Nephron progenitor cell (in vitro differentiated cells): Measurements from ENCODE around the gene CBX1.
A peak's percentile ranks its signal among the peaks of the same experiment; 100 is the strongest.

Experiments
- DNase-seq: peaks from one replicate; pipeline ENCODE4 v3.0.0; 2021
- H3K27ac Mint-ChIP-seq: 2 replicates; pipeline ENCODE4 v1.8.0; 2021; ENCODE audit warnings: mild to moderate bottlenecking, moderate library complexity, mixed read lengths
- H3K27me3 Mint-ChIP-seq: 2 replicates; pipeline ENCODE4 v1.8.0; 2021; ENCODE audit warnings: mild to moderate bottlenecking, low read depth, mixed read lengths; ENCODE audit not compliant: poor library complexity
- H3K36me3 Mint-ChIP-seq: 2 replicates; pipeline ENCODE4 v1.8.0; 2021; ENCODE audit warnings: low read depth, mixed read lengths
- H3K4me1 Mint-ChIP-seq: 2 replicates; pipeline ENCODE4 v1.8.0; 2021; ENCODE audit warnings: mixed read lengths
- H3K4me3 Mint-ChIP-seq: 2 replicates; pipeline ENCODE4 v1.8.0; 2021; ENCODE audit warnings: mild to moderate bottlenecking, moderate library complexity, mixed read lengths
- H3K9me3 Mint-ChIP-seq: 2 replicates; pipeline ENCODE4 v1.8.0; 2021; ENCODE audit warnings: mild to moderate bottlenecking, moderate library complexity, mixed read lengths
- CTCF ChIP-seq: fragments of 200-600 bp; sonication (generic); IDR thresholded peaks from 2 replicates; pipeline ENCODE4 v1.5.0; 2021; ENCODE audit warnings: antibody characterized with exemption

The CBX1 gene

GRCh38 chr17:48067245-48067644 lies 34.0 kb downstream of the CBX1 start:
- Mint-ChIP-seq H3K4me3 (no peak overlapping the region), H3K27ac (peak overlapping the region; percentile 46), H3K36me3 (peaks cover 64% of the 10 kb centered on the region), H3K27me3 (no peaks in the 10 kb centered on the region), H3K4me1 (peaks cover 14% of the 10 kb centered on the region), H3K9me3 (no peaks in the 10 kb centered on the region)
- no peak for DNase-seq
- TF ChIP-seq CTCF, result no peak

- Mint-ChIP-seq H3K27ac (peak overlapping the region; percentile 46), H3K4me1 (peaks cover 14% of the 10 kb centered on the region), H3K27me3 (no peaks in the 10 kb centered on the region), H3K4me3 (no peak overlapping the region), H3K36me3 (peaks cover 62% of the 10 kb centered on the region), H3K9me3 (no peaks in the 10 kb centered on the region)
- TF ChIP-seq CTCF, result no peak
- DNase-seq, result no peak
Measured at GRCh38 chr17:48066656-48067055, 34.6 kb downstream of the CBX1 start.

GRCh38 chr17:48066192-48066591 lies 35.1 kb downstream of the CBX1 start:
- Mint-ChIP-seq H3K36me3 (peaks cover 61% of the 10 kb centered on the region), H3K27me3 (no peaks in the 10 kb centered on the region), H3K9me3 (no peaks in the 10 kb centered on the region), H3K27ac (peak overlapping the region; percentile 85), H3K4me3 (no peak overlapping the region), H3K4me1 (peaks cover 14% of the 10 kb centered on the region)
- no peak for TF ChIP-seq CTCF
- DNase-seq, result no peak

- H3K4me3 Mint-ChIP-seq, result no peak overlapping the region
- no peaks in the 10 kb centered on the region for H3K27me3 Mint-ChIP-seq
- peaks cover 17% of the 10 kb centered on the region for H3K4me1 Mint-ChIP-seq
- H3K36me3 Mint-ChIP-seq, result peaks cover 64% of the 10 kb centered on the region
- DNase-seq, result no peak
- TF ChIP-seq CTCF, result no peak
- H3K27ac Mint-ChIP-seq, result peak overlapping the region; percentile 79
- H3K9me3 Mint-ChIP-seq, result no peaks in the 10 kb centered on the region
Measured at GRCh38 chr17:48064638-48065037, 36.6 kb downstream of the CBX1 start.

GRCh38 chr17:48062273-48062672 lies 39.0 kb downstream of the CBX1 start:
- Mint-ChIP-seq H3K4me3 (no peak overlapping the region), H3K27me3 (no peaks in the 10 kb centered on the region), H3K27ac (peak overlapping the region; percentile 52), H3K4me1 (peaks cover 25% of the 10 kb centered on the region), H3K36me3 (peaks cover 73% of the 10 kb centered on the region), H3K9me3 (no peaks in the 10 kb centered on the region)
- no peak for TF ChIP-seq CTCF
- no peak for DNase-seq

GRCh38 chr17:48060249-48060648 lies 41.0 kb downstream of the CBX1 start:
- no peak for DNase-seq
- Mint-ChIP-seq H3K27me3 (no peaks in the 10 kb centered on the region), H3K4me1 (peaks cover 34% of the 10 kb centered on the region), H3K36me3 (peaks cover 72% of the 10 kb centered on the region), H3K9me3 (no peaks in the 10 kb centered on the region), H3K27ac (peak overlapping the region; percentile 71), H3K4me3 (no peak overlapping the region)
- TF ChIP-seq CTCF, result no peak
